C4-2B (cell line): ENCODE results near the gene CNFN.

Experiments
- H3K27ac ChIP-seq: fragments of 450-650 bp; 2 replicates; pipeline ENCODE4 v1.5.1; 2017
- CTCF ChIP-seq: fragments of 450-650 bp; conservative IDR thresholded peaks from 2 replicates; pipeline ENCODE4 v1.5.1; 2017; ENCODE audit warnings: mild to moderate bottlenecking
- ZFX ChIP-seq: fragments of 450-650 bp; IDR thresholded peaks from 2 replicates; pipeline ENCODE4 v1.6.1; 2017

Gene CNFN

GRCh38 chr19:42420055-42420544, 30.0 kb upstream of the CNFN start:
- H3K27ac ChIP-seq = peak overlapping the region; percentile 44; the same call in 1 of the 2 replicates
- peak; percentile 74 for TF ChIP-seq CTCF
- TF ChIP-seq ZFX = no peak

GRCh38 chr19:42419309-42419708, 29.2 kb upstream of the CNFN start:
- TF ChIP-seq CTCF (no peak), ZFX (no peak)

GRCh38 chr19:42412661-42413076, 22.6 kb upstream of the CNFN start:
- no peak for TF ChIP-seq ZFX
- no peak for TF ChIP-seq CTCF
- no peak overlapping the region for H3K27ac ChIP-seq

More at GRCh38 chr19:42419309-42419708, 29.2 kb upstream of the CNFN start:
- H3K27ac ChIP-seq = no peak overlapping the region

GRCh38 chr19:42412227-42412626, 22.1 kb upstream of the CNFN start:
- no peak for TF ChIP-seq ZFX
- no peak for TF ChIP-seq CTCF
- no peak overlapping the region for H3K27ac ChIP-seq

GRCh38 chr19:42411581-42412178, 21.6 kb upstream of the CNFN start:
- no peak for TF ChIP-seq CTCF
- no peak for TF ChIP-seq ZFX
- no peak overlapping the region for H3K27ac ChIP-seq

- TF ChIP-seq CTCF = no peak
- TF ChIP-seq ZFX = no peak
- no peak overlapping the region for H3K27ac ChIP-seq
Measured at GRCh38 chr19:42410371-42410770, 20.3 kb upstream of the CNFN start.

GRCh38 chr19:42409477-42409876, 19.4 kb upstream of the CNFN start:
- no peak overlapping the region for H3K27ac ChIP-seq
- TF ChIP-seq ZFX (no peak), CTCF (no peak)
